ENCODE data around the gene FMN1. TPM values are rescaled to one million over a fixed set of nuclear protein-coding genes. Genes with fewer than 3 reads are reported as not detected.

Gene FMN1
- polyA plus RNA-seq, 4 donors = 0.54 to 2.1 (median 0.86) TPM

GRCh38 chr15:33146051-33146450 is 48.5 kb downstream of the FMN1 start:
- no peaks in the 10 kb centered on the region for H3K27me3 ChIP-seq (ENCODE audit: control insufficient read depth in 3 of 3, insufficient read depth in 3 of 3, low read length in 3 of 3)
- H3K4me3 ChIP-seq (ENCODE audit: low read depth in 1 of 3, low read length in 3 of 3) = no peak overlapping the region
- H3K27ac ChIP-seq (ENCODE audit: low read depth in 1 of 3, low read length in 2 of 3) = peak overlapping the region in 1 of 3 donors; percentile 12
- peaks cover 0 to 32% (median 2%) of the 10 kb centered on the region in 3 donors for H3K4me1 ChIP-seq (ENCODE audit: control insufficient read depth in 3 of 3, insufficient read depth in 2 of 3, low read depth in 1 of 3, low read length in 2 of 3)
- H3K36me3 ChIP-seq (ENCODE audit: control insufficient read depth in 3 of 3, insufficient read depth in 2 of 3, low read depth in 1 of 3, low read length in 3 of 3) = no peaks in the 10 kb centered on the region
- no peak for DNase-seq
- 87 to 91% (median 90%) methylated on average over 7 of the region's 7 CpGs for WGBS, 3 donors
- no peak for FAIRE-seq
- H3K9me3 ChIP-seq (ENCODE audit: control insufficient read depth in 2 of 2, insufficient read depth in 1 of 2, low read depth in 1 of 2, low read length in 1 of 2) = no peaks in the 10 kb centered on the region

- FAIRE-seq (no peak), DNase-seq (no peak)
- Histone ChIP-seq H3K4me3 (ENCODE audit: low read depth in 1 of 3, low read length in 3 of 3) (no peak overlapping the region), H3K27me3 (ENCODE audit: control insufficient read depth in 3 of 3, insufficient read depth in 3 of 3, low read length in 3 of 3) (no peaks in the 10 kb centered on the region), H3K4me1 (ENCODE audit: control insufficient read depth in 3 of 3, insufficient read depth in 2 of 3, low read depth in 1 of 3, low read length in 2 of 3) (peaks cover 0 to 32% (median 2%) of the 10 kb centered on the region in 3 donors), H3K27ac (ENCODE audit: low read depth in 1 of 3, low read length in 2 of 3) (no peak overlapping the region), H3K36me3 (ENCODE audit: control insufficient read depth in 3 of 3, insufficient read depth in 2 of 3, low read depth in 1 of 3, low read length in 3 of 3) (no peaks in the 10 kb centered on the region), H3K9me3 (ENCODE audit: control insufficient read depth in 2 of 2, insufficient read depth in 1 of 2, low read depth in 1 of 2, low read length in 1 of 2) (no peaks in the 10 kb centered on the region)
- WGBS, 3 donors = 87 to 89% (median 89%) methylated on average over 6 of the region's 6 CpGs
Observed at GRCh38 chr15:33145447-33145846, 49.1 kb downstream of the FMN1 start.

- H3K4me3 ChIP-seq (ENCODE audit: low read depth in 1 of 3, low read length in 3 of 3) = no peak overlapping the region
- H3K27ac ChIP-seq (ENCODE audit: low read depth in 1 of 3, low read length in 2 of 3) = peak overlapping the region in 1 of 3 donors; percentile 61
- no peaks in the 10 kb centered on the region for H3K36me3 ChIP-seq (ENCODE audit: control insufficient read depth in 3 of 3, insufficient read depth in 2 of 3, low read depth in 1 of 3, low read length in 3 of 3)
- H3K9me3 ChIP-seq (ENCODE audit: control insufficient read depth in 2 of 2, insufficient read depth in 1 of 2, low read depth in 1 of 2, low read length in 1 of 2) = no peaks in the 10 kb centered on the region
- no peak for FAIRE-seq
- DNase-seq = peak; percentile 88 to 89
- no peaks in the 10 kb centered on the region for H3K27me3 ChIP-seq (ENCODE audit: control insufficient read depth in 3 of 3, insufficient read depth in 3 of 3, low read length in 3 of 3)
- WGBS, 3 donors = 13 to 50% (median 21%) methylated on average over 2 of the region's 2 CpGs
- peaks cover 0 to 21% (median 0%) of the 10 kb centered on the region in 3 donors for H3K4me1 ChIP-seq (ENCODE audit: control insufficient read depth in 3 of 3, insufficient read depth in 2 of 3, low read depth in 1 of 3, low read length in 2 of 3)
Observed at GRCh38 chr15:33142708-33143107, 51.8 kb downstream of the FMN1 start.

GRCh38 chr15:33138000-33138399 is 56.5 kb downstream of the FMN1 start:
- H3K27me3 ChIP-seq (ENCODE audit: control insufficient read depth in 3 of 3, insufficient read depth in 3 of 3, low read length in 3 of 3) = no peaks in the 10 kb centered on the region
- no peak overlapping the region for H3K27ac ChIP-seq (ENCODE audit: low read depth in 1 of 3, low read length in 2 of 3)
- DNase-seq = no peak
- peaks cover 0 to 14% (median 0%) of the 10 kb centered on the region in 3 donors for H3K4me1 ChIP-seq (ENCODE audit: control insufficient read depth in 3 of 3, insufficient read depth in 2 of 3, low read depth in 1 of 3, low read length in 2 of 3)
- H3K36me3 ChIP-seq (ENCODE audit: control insufficient read depth in 3 of 3, insufficient read depth in 2 of 3, low read depth in 1 of 3, low read length in 3 of 3) = no peaks in the 10 kb centered on the region
- no peak for FAIRE-seq
- WGBS, 3 donors = 54 to 65% (median 61%) methylated on average over 3 of the region's 3 CpGs
- no peaks in the 10 kb centered on the region for H3K9me3 ChIP-seq (ENCODE audit: control insufficient read depth in 2 of 2, insufficient read depth in 1 of 2, low read depth in 1 of 2, low read length in 1 of 2)
- H3K4me3 ChIP-seq (ENCODE audit: low read depth in 1 of 3, low read length in 3 of 3) = no peak overlapping the region

GRCh38 chr15:33137101-33137500 is 57.4 kb downstream of the FMN1 start:
- FAIRE-seq (no peak), DNase-seq (no peak)
- Histone ChIP-seq H3K27me3 (ENCODE audit: control insufficient read depth in 3 of 3, insufficient read depth in 3 of 3, low read length in 3 of 3) (no peaks in the 10 kb centered on the region), H3K9me3 (ENCODE audit: control insufficient read depth in 2 of 2, insufficient read depth in 1 of 2, low read depth in 1 of 2, low read length in 1 of 2) (no peaks in the 10 kb centered on the region), H3K27ac (ENCODE audit: low read depth in 1 of 3, low read length in 2 of 3) (no peak overlapping the region), H3K4me3 (ENCODE audit: low read depth in 1 of 3, low read length in 3 of 3) (no peak overlapping the region), H3K36me3 (ENCODE audit: control insufficient read depth in 3 of 3, insufficient read depth in 2 of 3, low read depth in 1 of 3, low read length in 3 of 3) (no peaks in the 10 kb centered on the region), H3K4me1 (ENCODE audit: control insufficient read depth in 3 of 3, insufficient read depth in 2 of 3, low read depth in 1 of 3, low read length in 2 of 3) (peaks cover 0 to 9% (median 0%) of the 10 kb centered on the region in 3 donors)

GRCh38 chr15:33136353-33136752 is 58.2 kb downstream of the FMN1 start:
- Histone ChIP-seq H3K27me3 (ENCODE audit: control insufficient read depth in 3 of 3, insufficient read depth in 3 of 3, low read length in 3 of 3) (no peaks in the 10 kb centered on the region), H3K4me3 (ENCODE audit: low read depth in 1 of 3, low read length in 3 of 3) (no peak overlapping the region), H3K36me3 (ENCODE audit: control insufficient read depth in 3 of 3, insufficient read depth in 2 of 3, low read depth in 1 of 3, low read length in 3 of 3) (no peaks in the 10 kb centered on the region), H3K27ac (ENCODE audit: low read depth in 1 of 3, low read length in 2 of 3) (no peak overlapping the region), H3K4me1 (ENCODE audit: control insufficient read depth in 3 of 3, insufficient read depth in 2 of 3, low read depth in 1 of 3, low read length in 2 of 3) (peaks cover 0 to 1% (median 0%) of the 10 kb centered on the region in 3 donors), H3K9me3 (ENCODE audit: control insufficient read depth in 2 of 2, insufficient read depth in 1 of 2, low read depth in 1 of 2, low read length in 1 of 2) (no peaks in the 10 kb centered on the region)
- 39 to 43% (median 42%) methylated on average over 4 of the region's 4 CpGs for WGBS, 3 donors
- FAIRE-seq = no peak
- no peak for DNase-seq

GRCh38 chr15:33135355-33135781 is 59.1 kb downstream of the FMN1 start:
- 70 to 83% (median 75%) methylated on average over 5 of the region's 5 CpGs for WGBS, 3 donors
- H3K4me1 ChIP-seq (ENCODE audit: control insufficient read depth in 3 of 3, insufficient read depth in 2 of 3, low read depth in 1 of 3, low read length in 2 of 3) = no peaks in the 10 kb centered on the region
- no peak for FAIRE-seq

GRCh38 chr15:33132722-33133345 is 61.7 kb downstream of the FMN1 start:
- H3K4me3 ChIP-seq (ENCODE audit: low read depth in 1 of 3, low read length in 3 of 3) = no peak overlapping the region
- H3K27ac ChIP-seq (ENCODE audit: low read depth in 1 of 3, low read length in 2 of 3) = no peak overlapping the region
- DNase-seq = peak; percentile 67 to 68
- no peaks in the 10 kb centered on the region for H3K36me3 ChIP-seq (ENCODE audit: control insufficient read depth in 3 of 3, insufficient read depth in 2 of 3, low read depth in 1 of 3, low read length in 3 of 3)
- WGBS, 3 donors = 70 to 83% (median 78%) methylated on average over 3 of the region's 3 CpGs
- no peaks in the 10 kb centered on the region for H3K27me3 ChIP-seq (ENCODE audit: control insufficient read depth in 3 of 3, insufficient read depth in 3 of 3, low read length in 3 of 3)
- H3K4me1 ChIP-seq (ENCODE audit: control insufficient read depth in 3 of 3, insufficient read depth in 2 of 3, low read depth in 1 of 3, low read length in 2 of 3) = no peaks in the 10 kb centered on the region
- no peaks in the 10 kb centered on the region for H3K9me3 ChIP-seq (ENCODE audit: control insufficient read depth in 2 of 2, insufficient read depth in 1 of 2, low read depth in 1 of 2, low read length in 1 of 2)
- FAIRE-seq = no peak

More at GRCh38 chr15:33135355-33135781, 59.1 kb downstream of the FMN1 start:
- Histone ChIP-seq H3K27ac (ENCODE audit: low read depth in 1 of 3, low read length in 2 of 3) (no peak overlapping the region), H3K36me3 (ENCODE audit: control insufficient read depth in 3 of 3, insufficient read depth in 2 of 3, low read depth in 1 of 3, low read length in 3 of 3) (no peaks in the 10 kb centered on the region), H3K9me3 (ENCODE audit: control insufficient read depth in 2 of 2, insufficient read depth in 1 of 2, low read depth in 1 of 2, low read length in 1 of 2) (no peaks in the 10 kb centered on the region), H3K27me3 (ENCODE audit: control insufficient read depth in 3 of 3, insufficient read depth in 3 of 3, low read length in 3 of 3) (no peaks in the 10 kb centered on the region), H3K4me3 (ENCODE audit: low read depth in 1 of 3, low read length in 3 of 3) (no peak overlapping the region)
- DNase-seq = no peak

- Histone ChIP-seq H3K4me1 (ENCODE audit: control insufficient read depth in 3 of 3, insufficient read depth in 2 of 3, low read depth in 1 of 3, low read length in 2 of 3) (no peaks in the 10 kb centered on the region), H3K36me3 (ENCODE audit: control insufficient read depth in 3 of 3, insufficient read depth in 2 of 3, low read depth in 1 of 3, low read length in 3 of 3) (no peaks in the 10 kb centered on the region), H3K27me3 (ENCODE audit: control insufficient read depth in 3 of 3, insufficient read depth in 3 of 3, low read length in 3 of 3) (no peaks in the 10 kb centered on the region), H3K4me3 (ENCODE audit: low read depth in 1 of 3, low read length in 3 of 3) (no peak overlapping the region), H3K9me3 (ENCODE audit: control insufficient read depth in 2 of 2, insufficient read depth in 1 of 2, low read depth in 1 of 2, low read length in 1 of 2) (no peaks in the 10 kb centered on the region), H3K27ac (ENCODE audit: low read depth in 1 of 3, low read length in 2 of 3) (no peak overlapping the region)
- DNase-seq (no peak), FAIRE-seq (no peak)
- 37 to 50% (median 46%) methylated on average over 3 of the region's 3 CpGs for WGBS, 3 donors
Observed at GRCh38 chr15:33132233-33132580, 62.3 kb downstream of the FMN1 start.
